Measurements from ENCODE around the gene MDN1. TPM values are rescaled to one million over a fixed set of nuclear protein-coding genes. Genes with fewer than 3 reads are reported as not detected.

The MDN1 gene
- total RNA-seq, 2 donors from 2014 or later: 85.4 to 145 TPM

DNA sequence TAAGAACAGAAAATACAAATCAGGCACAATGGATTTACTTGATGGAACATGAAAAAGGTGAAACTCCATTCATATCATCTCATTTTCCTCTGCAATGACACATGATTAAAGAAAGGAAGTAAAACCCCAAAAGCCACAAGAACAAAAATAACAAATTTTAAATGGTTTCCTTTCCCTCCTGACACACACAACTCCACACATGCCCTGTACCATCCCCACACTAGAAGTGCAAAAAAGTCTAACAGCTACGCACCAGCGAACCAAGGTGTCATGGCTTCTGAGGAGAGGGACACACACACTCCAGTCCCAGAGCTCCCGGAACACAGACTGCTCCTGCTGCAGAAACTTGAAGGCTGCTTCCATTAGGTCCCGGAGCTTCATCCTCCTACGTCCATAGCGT, 25.3 kb downstream of the MDN1 start:
- WGBS, 2 experiments (ENCODE audit: insufficient coverage in 1 of 2, insufficient read length in 1 of 2): 93 to 100% methylated on average over 2 to 6 of the region's 6 CpGs
- Histone ChIP-seq H3K9ac (ENCODE audit: extremely low read depth, low read length, poor library complexity, severe bottlenecking) (no peak overlapping the region), H3K27ac (ENCODE audit: low read depth, low read length) (no peak overlapping the region), H3K4me1 (ENCODE audit: control insufficient read depth, insufficient read depth, low read length) (no peaks in the 10 kb centered on the region), H3K4me3 (ENCODE audit: low read length) (no peak overlapping the region), H3K27me3 (ENCODE audit: control insufficient read depth, insufficient read depth, low read length, poor library complexity, severe bottlenecking) (no peaks in the 10 kb centered on the region), H3K36me3 (ENCODE audit: control insufficient read depth, insufficient read depth, low read length) (peaks cover 68% of the 10 kb centered on the region), H3K9me3 (ENCODE audit: control insufficient read depth, low read length) (no peaks in the 10 kb centered on the region)
- TF ChIP-seq CTCF (conservative IDR thresholded peaks at IDR 0.05): no peak
- DNase-seq: no peak
- Mint-ChIP-seq H3K36me3 (ENCODE audit: low read depth) (peaks cover 71% of the 10 kb centered on the region), H3K4me3 (no peak overlapping the region), H3K9me3 (no peaks in the 10 kb centered on the region), H3K4me1 (peaks cover 4% of the 10 kb centered on the region), H3K27ac (peak overlapping the region; percentile 76), H3K27me3 (ENCODE audit: insufficient read depth) (no peaks in the 10 kb centered on the region)

- Histone ChIP-seq H3K4me3 (ENCODE audit: low read length) (no peak overlapping the region), H3K9ac (ENCODE audit: extremely low read depth, low read length, poor library complexity, severe bottlenecking) (no peak overlapping the region), H3K4me1 (ENCODE audit: control insufficient read depth, insufficient read depth, low read length) (no peaks in the 10 kb centered on the region), H3K27me3 (ENCODE audit: control insufficient read depth, insufficient read depth, low read length, poor library complexity, severe bottlenecking) (no peaks in the 10 kb centered on the region), H3K36me3 (ENCODE audit: control insufficient read depth, insufficient read depth, low read length) (peaks cover 67% of the 10 kb centered on the region), H3K27ac (ENCODE audit: low read depth, low read length) (no peak overlapping the region), H3K9me3 (ENCODE audit: control insufficient read depth, low read length) (no peaks in the 10 kb centered on the region)
- H3K27ac Mint-ChIP-seq: peak overlapping the region; percentile 82
- no peaks in the 10 kb centered on the region for H3K27me3 Mint-ChIP-seq (ENCODE audit: insufficient read depth)
- WGBS, 2 experiments (ENCODE audit: insufficient coverage in 1 of 2, insufficient read length in 1 of 2): 89 to 90% methylated on average over 2 to 3 of the region's 3 CpGs
- H3K36me3 Mint-ChIP-seq (ENCODE audit: low read depth): peaks cover 69% of the 10 kb centered on the region
- H3K4me1 Mint-ChIP-seq: peaks cover 4% of the 10 kb centered on the region
- no peaks in the 10 kb centered on the region for H3K9me3 Mint-ChIP-seq
- DNase-seq: no peak
- TF ChIP-seq CTCF (conservative IDR thresholded peaks at IDR 0.05): no peak
- H3K4me3 Mint-ChIP-seq: no peak overlapping the region
Observed at GRCh38 chr6:89793586-89793985, 26.0 kb downstream of the MDN1 start.

GRCh38 chr6:89792881-89793280, 26.7 kb downstream of the MDN1 start:
- Histone ChIP-seq H3K9ac (ENCODE audit: extremely low read depth, low read length, poor library complexity, severe bottlenecking) (no peak overlapping the region), H3K4me3 (ENCODE audit: low read length) (no peak overlapping the region), H3K4me1 (ENCODE audit: control insufficient read depth, insufficient read depth, low read length) (no peaks in the 10 kb centered on the region), H3K27ac (ENCODE audit: low read depth, low read length) (no peak overlapping the region), H3K36me3 (ENCODE audit: control insufficient read depth, insufficient read depth, low read length) (peaks cover 69% of the 10 kb centered on the region), H3K9me3 (ENCODE audit: control insufficient read depth, low read length) (no peaks in the 10 kb centered on the region), H3K27me3 (ENCODE audit: control insufficient read depth, insufficient read depth, low read length, poor library complexity, severe bottlenecking) (no peaks in the 10 kb centered on the region)
- no peak overlapping the region for H3K4me3 Mint-ChIP-seq
- TF ChIP-seq CTCF (conservative IDR thresholded peaks at IDR 0.05): peak; percentile 74
- no peaks in the 10 kb centered on the region for H3K9me3 Mint-ChIP-seq
- peak; percentile 75 for DNase-seq
- WGBS, 2 experiments (ENCODE audit: insufficient coverage in 1 of 2, insufficient read length in 1 of 2): 72 to 94% methylated on average over 2 of the region's 2 CpGs
- peaks cover 4% of the 10 kb centered on the region for H3K4me1 Mint-ChIP-seq
- no peaks in the 10 kb centered on the region for H3K27me3 Mint-ChIP-seq (ENCODE audit: insufficient read depth)
- peak overlapping the region; percentile 82 for H3K27ac Mint-ChIP-seq
- peaks cover 72% of the 10 kb centered on the region for H3K36me3 Mint-ChIP-seq (ENCODE audit: low read depth)
